HepG2 (cell line): ENCODE measurements around the gene CHCHD6. TPM values are rescaled to one million over a fixed set of nuclear protein-coding genes. Genes with fewer than 3 reads are reported as not detected.

Experiments used
- ATAC-seq: fragments of 200-7000 bp; cut with Tn5 transposase; 3 replicates; pipeline ENCODE4 v1.9.1; 2020; ENCODE audit warnings: mild to moderate bottlenecking, moderate library complexity
- BruUV-seq: library from RNA; stranded (reverse); fragments of 400-500 nt; replicated peaks from 2 replicates; lab custom pipeline; 2021; lab: Mats Ljungman, UMichigan
- CTCF ChIA-PET: fragments of 300-600 bp; formaldehyde crosslinking; extraction: SDS; loops from one replicate; lab custom pipeline; 2021; ENCODE audit warnings: low total read pairs, inconsistent platforms, low intra/inter-chr PET ratio; lab: Yijun Ruan, JAX
- POLR2A ChIA-PET: fragments of 350-600 bp; sonication (Branson Sonifier 250); formaldehyde crosslinking; loops from one replicate; lab custom pipeline; 2020; ENCODE audit warnings: antibody characterized with exemption, inconsistent platforms; lab: Yijun Ruan, JAX
- DNase-seq: peaks from one replicate; pipeline ENCODE4 v3.0.0-alpha.2; 2015; ENCODE audit warnings: low spot score
- FAIRE-seq: peaks from 3 replicates; lab custom pipeline; 2011; peaks lifted over from hg19 to GRCh38; lab: Jason Lieb, UNC
- H2AFZ ChIP-seq: one replicate; pipeline ENCODE4 v1.6.1; 2011; ENCODE audit warnings: low read length, inconsistent platforms
- H3K27ac ChIP-seq: fragments of 300-600 bp; 3 replicates; pipeline ENCODE4 v1.8.0; 2011; ENCODE audit warnings: mixed run types, mild to moderate bottlenecking, mixed read lengths, low read length, inconsistent platforms; ENCODE audit not compliant: insufficient read depth; ENCODE audit errors: extremely low read length
- H3K27me3 ChIP-seq, 2 experiments: fragments of 200-600 bp in 1 of 2; 2 replicates in 1 of 2; 3 replicates in 1 of 2; pipeline versions ENCODE4 v1.6.0 to v1.8.0; 2011; ENCODE audit warnings: low read length in 2 of 2, mild to moderate bottlenecking in 2 of 2, moderate library complexity in 2 of 2, inconsistent platforms in 1 of 2; ENCODE audit not compliant: insufficient read depth in 2 of 2, control insufficient read depth in 1 of 2
- H3K36me3 ChIP-seq, 2 experiments: fragments of 200-600 bp in 1 of 2; replicated peaks in 1 of 2; 2 replicates in 1 of 2; 3 replicates in 1 of 2; pipeline versions ENCODE4 v1.5.1 to v1.8.0; 2011; ENCODE audit warnings: low read length in 2 of 2, inconsistent platforms in 1 of 2; ENCODE audit not compliant: insufficient read depth in 2 of 2, control insufficient read depth in 1 of 2
- H3K4me1 ChIP-seq: 2 replicates; pipeline ENCODE4 v1.5.1; 2012; ENCODE audit warnings: low read length, inconsistent platforms; ENCODE audit not compliant: insufficient read depth
- H3K4me2 ChIP-seq: 2 replicates; pipeline ENCODE4 v1.6.0; 2011; ENCODE audit warnings: low read depth, low read length, inconsistent platforms
- H3K4me3 ChIP-seq, 3 experiments: fragments of 200-600 bp in 1 of 3; sonication (generic), shearing (Covaris generic) in 1 of 3; replicated peaks in 1 of 3; 2 replicates each; pipeline ENCODE4 v1.5.1; 2011 to 2016; ENCODE audit warnings: low read length in 3 of 3, inconsistent platforms in 2 of 3, low read depth in 2 of 3, mild to moderate bottlenecking in 2 of 3, control low read depth in 1 of 3, mixed read lengths in 1 of 3; ENCODE audit not compliant: insufficient read depth in 1 of 3
- H3K79me2 ChIP-seq: one replicate; pipeline ENCODE4 v1.6.1; 2011; ENCODE audit warnings: low read length, inconsistent platforms; ENCODE audit not compliant: insufficient read depth
- H3K9ac ChIP-seq: 2 replicates; pipeline ENCODE4 v1.6.0; 2011; ENCODE audit warnings: mild to moderate bottlenecking, low read depth, low read length, inconsistent platforms; ENCODE audit not compliant: insufficient read depth
- H3K9me3 ChIP-seq: 2 replicates; pipeline ENCODE4 v1.5.1; 2012; ENCODE audit warnings: mild to moderate bottlenecking, low read length
- H4K20me1 ChIP-seq: 2 replicates; pipeline ENCODE4 v1.6.0; 2011; ENCODE audit warnings: inconsistent platforms, mild to moderate bottlenecking, low read length, moderate library complexity; ENCODE audit not compliant: insufficient read depth
- MED1 ChIP-seq: sonication (generic); formaldehyde crosslinking; IDR thresholded peaks from 2 replicates; pipeline ENCODE4 v1.4.0; 2020; ENCODE audit warnings: missing genetic modification reagents
- MXI1 ChIP-seq: IDR thresholded peaks from 3 replicates; pipeline ENCODE4 v1.6.1; 2012; ENCODE audit warnings: low read depth, low read length, inconsistent platforms, borderline replicate concordance
- SRSF1 ChIP-seq: fragments of 200-400 bp; formaldehyde crosslinking; optimal IDR thresholded peaks from 2 replicates; pipeline ENCODE3; 2017; ENCODE audit warnings: mild to moderate bottlenecking, low read depth, low read length, moderate library complexity
- WGBS: methylation state at CpG from one replicate; pipeline ENCODE4 v1.1.6; 2017; ENCODE audit warnings: low lambda C conversion rate; 5-methylcytosine and 5-hydroxymethylcytosine counted together
- in situ Hi-C: cut with HindIII; loops from 2 replicates; pipeline ENCODE4 v1.10.0; 2017; ENCODE audit warnings: low pct_unique_long_range_greater_than_20kb; ENCODE audit not compliant: extremely low pct_ligation_motif_present
- intact Hi-C: fragments of 100-400 bp; cut with micrococcal nuclease; formaldehyde crosslinking; loops from one replicate; pipeline ENCODE4 v1.10.0; 2022; ENCODE audit not compliant: unreplicated experiment
- polyA plus RNA-seq, 8 experiments: library from polyadenylated mRNA; depleted of rRNA in 3 of 8; stranded (reverse) in 7 of 8; unstranded in 1 of 8; fragments of >200 nt; fragmentation: Illumina TruSeq in 4 of 8; extraction: Trizol in 4 of 8; gene quantifications; 2 replicates each; pipeline versions ENCODE4 v1.2.1 to v1.2.3, GENCODE V29; 2011 to 2016; ENCODE audit warnings: low read depth in 4 of 8, missing spikeins in 1 of 8, mixed read lengths in 1 of 8; ENCODE audit not compliant: insufficient read depth in 1 of 8
- total RNA-seq, 5 experiments: library from RNA; depleted of rRNA; stranded (reverse); fragments of >200 nt; fragmentation: Illumina TruSeq; extraction: Trizol; gene quantifications; 2 replicates each; pipeline ENCODE4 v1.2.3, GENCODE V29; 2016; ENCODE audit warnings: low read depth in 1 of 5
- TF ChIP-seq, protein P1 (sequence below): fragments of 450-650 bp; IDR thresholded peaks from 2 replicates; pipeline ENCODE4 v1.6.1; 2016
- TF ChIP-seq, protein P2 (sequence below), 2 experiments: IDR thresholded peaks; 2 replicates each; pipeline ENCODE4 v1.6.1; 2011 to 2012; ENCODE audit warnings: low read length in 2 of 2, borderline replicate concordance in 1 of 2, low read depth in 1 of 2, mild to moderate bottlenecking in 1 of 2, moderate library complexity in 1 of 2

Gene CHCHD6
- total and polyA plus RNA-seq, 2 of the 13 experiments (the other 11 are each of a cell fraction or from before 2014, with no cell fraction given) = 20.3 to 20.8 TPM

DNA sequence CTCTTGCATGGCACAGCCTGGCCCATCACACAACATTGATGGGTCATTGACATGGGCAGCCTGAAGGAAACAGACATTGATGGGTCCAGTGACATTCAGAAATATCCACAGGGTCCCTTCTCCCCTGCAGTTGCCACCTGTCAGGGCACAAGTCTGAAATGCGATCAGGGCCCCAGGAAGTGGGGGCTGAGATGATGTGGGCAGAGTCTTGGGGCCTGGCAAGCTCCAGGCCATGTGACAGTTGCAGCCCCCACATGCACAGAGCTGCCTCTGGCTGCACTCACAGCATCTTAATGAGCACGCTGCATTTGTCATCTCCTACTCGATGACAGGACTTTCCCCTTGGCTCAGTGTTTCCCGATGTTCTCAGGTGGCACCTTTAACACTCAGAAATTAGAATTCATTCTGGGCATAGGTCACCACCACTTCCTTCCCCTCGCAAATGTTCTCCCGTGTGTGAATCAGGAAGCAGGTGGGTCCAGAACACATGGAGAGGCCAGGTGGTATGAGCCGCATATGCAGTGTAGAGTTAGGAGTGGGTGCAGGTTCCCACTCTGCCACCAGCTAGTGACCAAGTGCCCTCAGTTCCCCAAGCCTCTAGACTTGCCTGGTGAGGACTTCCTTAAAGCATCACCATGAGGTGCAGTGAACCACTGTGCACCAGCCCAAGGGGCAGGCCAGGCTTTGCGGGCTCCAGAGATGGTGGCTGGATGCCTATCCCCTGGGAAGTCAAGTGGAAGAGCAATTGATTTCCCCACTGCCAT is 47.5 kb upstream of the CHCHD6 start:
- Histone ChIP-seq H3K27ac (no peak overlapping the region), H3K9ac (no peak overlapping the region), H3K4me3 (no peak overlapping the region), H3K4me2 (no peak overlapping the region), H3K79me2 (no peaks in the 10 kb centered on the region), H3K4me1 (peaks cover 25% of the 10 kb centered on the region), H4K20me1 (no peaks in the 10 kb centered on the region), H3K9me3 (peaks cover 7% of the 10 kb centered on the region; the same call in 1 of the 2 replicates), H3K27me3 (peaks cover 0 to 15% of the 10 kb centered on the region in 2 experiments; a peak in 4 of 5 replicates), H3K36me3 (no peaks in the 10 kb centered on the region), H2AFZ (no peak overlapping the region)
- POLR2A ChIA-PET = no interaction called here
- 69% methylated on average over 7 of the region's 8 CpGs for WGBS
- intact Hi-C loops = no loop called here
- no TSS peak for BruUV-seq
- TF ChIP-seq SRSF1 (no peak), MED1 (CRISPR knock-in tag) (no peak), MXI1 (no peak)
- TF ChIP-seq, protein P1, sequence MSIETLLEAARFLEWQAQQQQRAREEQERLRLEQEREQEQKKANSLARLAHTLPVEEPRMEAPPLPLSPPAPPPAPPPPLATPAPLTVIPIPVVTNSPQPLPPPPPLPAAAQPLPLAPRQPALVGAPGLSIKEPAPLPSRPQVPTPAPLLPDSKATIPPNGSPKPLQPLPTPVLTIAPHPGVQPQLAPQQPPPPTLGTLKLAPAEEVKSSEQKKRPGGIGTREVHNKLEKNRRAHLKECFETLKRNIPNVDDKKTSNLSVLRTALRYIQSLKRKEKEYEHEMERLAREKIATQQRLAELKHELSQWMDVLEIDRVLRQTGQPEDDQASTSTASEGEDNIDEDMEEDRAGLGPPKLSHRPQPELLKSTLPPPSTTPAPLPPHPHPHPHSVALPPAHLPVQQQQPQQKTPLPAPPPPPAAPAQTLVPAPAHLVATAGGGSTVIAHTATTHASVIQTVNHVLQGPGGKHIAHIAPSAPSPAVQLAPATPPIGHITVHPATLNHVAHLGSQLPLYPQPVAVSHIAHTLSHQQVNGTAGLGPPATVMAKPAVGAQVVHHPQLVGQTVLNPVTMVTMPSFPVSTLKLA = peak; percentile 21; the same call in 1 of the 2 replicates
- TF ChIP-seq, protein P2, sequence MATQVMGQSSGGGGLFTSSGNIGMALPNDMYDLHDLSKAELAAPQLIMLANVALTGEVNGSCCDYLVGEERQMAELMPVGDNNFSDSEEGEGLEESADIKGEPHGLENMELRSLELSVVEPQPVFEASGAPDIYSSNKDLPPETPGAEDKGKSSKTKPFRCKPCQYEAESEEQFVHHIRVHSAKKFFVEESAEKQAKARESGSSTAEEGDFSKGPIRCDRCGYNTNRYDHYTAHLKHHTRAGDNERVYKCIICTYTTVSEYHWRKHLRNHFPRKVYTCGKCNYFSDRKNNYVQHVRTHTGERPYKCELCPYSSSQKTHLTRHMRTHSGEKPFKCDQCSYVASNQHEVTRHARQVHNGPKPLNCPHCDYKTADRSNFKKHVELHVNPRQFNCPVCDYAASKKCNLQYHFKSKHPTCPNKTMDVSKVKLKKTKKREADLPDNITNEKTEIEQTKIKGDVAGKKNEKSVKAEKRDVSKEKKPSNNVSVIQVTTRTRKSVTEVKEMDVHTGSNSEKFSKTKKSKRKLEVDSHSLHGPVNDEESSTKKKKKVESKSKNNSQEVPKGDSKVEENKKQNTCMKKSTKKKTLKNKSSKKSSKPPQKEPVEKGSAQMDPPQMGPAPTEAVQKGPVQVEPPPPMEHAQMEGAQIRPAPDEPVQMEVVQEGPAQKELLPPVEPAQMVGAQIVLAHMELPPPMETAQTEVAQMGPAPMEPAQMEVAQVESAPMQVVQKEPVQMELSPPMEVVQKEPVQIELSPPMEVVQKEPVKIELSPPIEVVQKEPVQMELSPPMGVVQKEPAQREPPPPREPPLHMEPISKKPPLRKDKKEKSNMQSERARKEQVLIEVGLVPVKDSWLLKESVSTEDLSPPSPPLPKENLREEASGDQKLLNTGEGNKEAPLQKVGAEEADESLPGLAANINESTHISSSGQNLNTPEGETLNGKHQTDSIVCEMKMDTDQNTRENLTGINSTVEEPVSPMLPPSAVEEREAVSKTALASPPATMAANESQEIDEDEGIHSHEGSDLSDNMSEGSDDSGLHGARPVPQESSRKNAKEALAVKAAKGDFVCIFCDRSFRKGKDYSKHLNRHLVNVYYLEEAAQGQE (IDR thresholded peaks at IDR 0.05; ENCODE audit: borderline replicate concordance in 1 of 2, low read depth in 1 of 2, low read length in 2 of 2) = no peak
- no peak for DNase-seq
- CTCF ChIA-PET = no interaction called here
- no peak for ATAC-seq
- in situ Hi-C loops = no loop called here
- FAIRE-seq = no peak
